Mesodermal cell (in vitro differentiated cells): ENCODE results near the gene RHBDD1.

Source experiments
- H3K27ac ChIP-seq: 2 replicates; pipeline ENCODE4 v1.7.0; 2013; ENCODE audit warnings: mild to moderate bottlenecking, low read depth, low read length, moderate library complexity; ENCODE audit not compliant: severe bottlenecking
- H3K36me3 ChIP-seq: 2 replicates; pipeline ENCODE4 v1.7.1; 2013; ENCODE audit warnings: mild to moderate bottlenecking, low read length, moderate library complexity; ENCODE audit not compliant: control insufficient read depth, insufficient read depth
- H3K4me1 ChIP-seq: one replicate; pipeline ENCODE4 v1.7.1; 2013; ENCODE audit warnings: mild to moderate bottlenecking, low read length; ENCODE audit not compliant: insufficient read depth, control insufficient read depth, poor library complexity, severe bottlenecking
- H3K4me3 ChIP-seq: 2 replicates; pipeline ENCODE4 v1.7.0; 2013; ENCODE audit warnings: low read length, control low read depth, mild to moderate bottlenecking; ENCODE audit not compliant: insufficient read depth, poor library complexity, severe bottlenecking; ENCODE audit errors: extremely low read depth
- H3K9me3 ChIP-seq: 2 replicates; pipeline ENCODE4 v1.7.1; 2013; ENCODE audit warnings: mild to moderate bottlenecking, low read length, moderate library complexity; ENCODE audit not compliant: control insufficient read depth
- WGBS, 2 experiments: methylation state at CpG; one replicate each; pipeline ENCODE4 v1.1.5; 2013; ENCODE audit warnings: missing lambda C conversion rate in 2 of 2; ENCODE audit not compliant: insufficient coverage in 2 of 2; 5-methylcytosine and 5-hydroxymethylcytosine counted together

Gene RHBDD1

GRCh38 chr2:226969417-226970080 is 133.7 kb downstream of the RHBDD1 start:
- no peak overlapping the region for H3K4me3 ChIP-seq

DNA sequence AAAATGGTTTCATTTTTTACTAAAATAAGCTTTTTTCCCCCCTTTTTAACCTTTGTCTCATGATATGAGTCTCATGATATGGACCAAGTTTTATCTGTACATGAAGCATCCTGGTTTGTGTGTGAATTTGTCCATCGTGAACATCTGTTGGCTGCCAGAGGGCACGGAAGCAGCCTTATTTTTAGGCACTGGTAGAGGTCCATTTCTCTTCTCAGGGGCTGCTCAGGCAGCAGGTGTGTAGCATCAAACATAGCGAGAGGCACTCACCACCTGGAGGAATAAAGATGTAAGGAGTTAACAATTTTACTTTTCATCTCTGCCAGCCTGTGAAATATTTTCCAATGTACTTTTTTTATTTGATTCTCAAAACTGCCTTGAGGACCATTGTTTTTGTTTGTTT is 134.5 kb downstream of the RHBDD1 start:
- Histone ChIP-seq H3K4me1 (no peaks in the 10 kb centered on the region), H3K36me3 (no peaks in the 10 kb centered on the region), H3K4me3 (no peak overlapping the region), H3K9me3 (no peaks in the 10 kb centered on the region), H3K27ac (no peak overlapping the region)
- 87 to 88% methylated on average over 2 of the region's 3 CpGs for WGBS, 2 experiments

More at GRCh38 chr2:226969417-226970080, 133.7 kb downstream of the RHBDD1 start:
- WGBS, 2 experiments, result 83 to 100% methylated on average over 2 of the region's 6 CpGs
- Histone ChIP-seq H3K36me3 (no peaks in the 10 kb centered on the region), H3K9me3 (no peaks in the 10 kb centered on the region), H3K4me1 (peaks cover under 1% of the 10 kb centered on the region), H3K27ac (no peak overlapping the region)

DNA sequence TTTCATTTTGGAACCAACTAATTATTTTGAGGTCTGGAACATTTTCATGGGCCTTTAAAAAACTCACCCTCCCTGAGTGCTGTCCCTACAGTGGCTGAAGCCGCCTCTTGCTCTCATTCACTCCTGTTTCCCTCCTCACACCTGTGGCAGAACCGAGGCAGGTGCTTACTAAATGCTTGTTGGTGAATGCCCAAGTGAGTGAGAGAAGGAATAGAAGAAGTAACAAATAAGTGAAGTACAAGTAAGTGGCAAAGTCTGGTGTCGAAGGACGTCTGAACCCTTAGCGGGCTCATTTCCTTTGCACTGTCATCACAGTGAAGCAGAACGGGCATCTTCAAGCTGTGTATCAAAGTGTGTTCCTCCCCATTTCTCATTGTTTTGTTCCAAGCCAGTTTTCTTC is 135.2 kb downstream of the RHBDD1 start:
- Histone ChIP-seq H3K27ac (no peak overlapping the region), H3K9me3 (no peaks in the 10 kb centered on the region), H3K36me3 (no peaks in the 10 kb centered on the region), H3K4me3 (no peak overlapping the region), H3K4me1 (no peaks in the 10 kb centered on the region)
- WGBS, 2 experiments, result 95 to 100% methylated on average over 4 of the region's 6 CpGs

DNA sequence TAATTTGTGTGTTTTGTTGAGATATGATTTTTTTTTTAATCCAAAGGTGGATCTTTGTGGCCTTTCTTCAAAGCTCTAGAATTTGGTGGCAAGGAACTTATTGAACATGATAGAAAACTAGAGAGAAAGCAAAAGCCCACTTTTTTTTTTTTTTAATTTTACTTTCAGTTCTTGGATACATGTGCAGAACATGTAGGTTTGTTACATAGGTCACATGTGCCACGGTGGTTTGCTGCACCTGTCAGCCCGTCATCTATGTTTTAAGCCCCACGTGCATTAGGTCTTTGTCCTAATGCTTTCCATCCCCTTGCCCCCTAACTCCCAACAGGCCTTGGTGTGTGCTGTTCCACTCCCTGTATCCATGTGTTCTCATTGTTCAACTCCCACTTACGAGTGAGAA is 135.9 kb downstream of the RHBDD1 start:
- no peaks in the 10 kb centered on the region for H3K9me3 ChIP-seq
- WGBS, 2 experiments, result 97 to 100% methylated on average over 2 to 3 of the region's 4 CpGs

DNA sequence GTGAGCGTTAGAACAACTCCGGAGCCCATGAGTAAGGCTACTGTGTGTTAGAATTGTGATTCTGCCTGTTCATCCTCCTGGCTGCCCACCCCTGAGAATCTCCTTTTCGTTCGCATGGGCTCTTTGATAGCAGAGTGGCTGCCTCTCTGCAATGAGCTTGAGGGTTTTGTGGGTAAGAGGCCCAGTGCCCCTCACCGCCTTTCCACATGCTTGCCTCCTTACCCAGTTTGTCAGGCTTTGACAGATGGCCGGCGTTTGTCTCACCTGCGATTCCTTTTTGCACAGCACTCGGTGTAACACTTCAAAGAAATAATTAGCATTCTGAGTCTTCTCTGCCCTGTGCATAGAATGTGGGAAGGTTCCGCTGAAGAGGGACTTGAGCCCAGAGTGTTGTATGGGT is 138.0 kb downstream of the RHBDD1 start:
- H3K4me1 ChIP-seq, result no peaks in the 10 kb centered on the region
- H3K27ac ChIP-seq, result no peak overlapping the region
- 82 to 88% methylated on average over 6 to 8 of the region's 10 CpGs for WGBS, 2 experiments
- H3K36me3 ChIP-seq, result no peaks in the 10 kb centered on the region
- no peaks in the 10 kb centered on the region for H3K9me3 ChIP-seq
- no peak overlapping the region for H3K4me3 ChIP-seq

More for the DNA sequence above, 135.9 kb downstream of the RHBDD1 start:
- no peaks in the 10 kb centered on the region for H3K36me3 ChIP-seq
- no peaks in the 10 kb centered on the region for H3K4me1 ChIP-seq
- no peak overlapping the region for H3K27ac ChIP-seq
- no peak overlapping the region for H3K4me3 ChIP-seq

- Histone ChIP-seq H3K4me1 (no peaks in the 10 kb centered on the region), H3K36me3 (no peaks in the 10 kb centered on the region), H3K9me3 (no peaks in the 10 kb centered on the region), H3K27ac (no peak overlapping the region), H3K4me3 (no peak overlapping the region)
- 86 to 89% methylated on average over 1 of the region's 2 CpGs for WGBS, 2 experiments
Observed at GRCh38 chr2:226977775-226978190, 141.9 kb downstream of the RHBDD1 start.

GRCh38 chr2:226978300-226978699 is 142.4 kb downstream of the RHBDD1 start:
- H3K9me3 ChIP-seq, result no peaks in the 10 kb centered on the region
- no peaks in the 10 kb centered on the region for H3K4me1 ChIP-seq
- H3K4me3 ChIP-seq, result no peak overlapping the region
- H3K36me3 ChIP-seq, result no peaks in the 10 kb centered on the region
- H3K27ac ChIP-seq, result no peak overlapping the region
- WGBS, 2 experiments, result 92 to 95% methylated on average over 6 to 7 of the region's 7 CpGs

- no peaks in the 10 kb centered on the region for H3K4me1 ChIP-seq
- no peak overlapping the region for H3K4me3 ChIP-seq
- WGBS, 2 experiments, result 87 to 95% methylated on average over 4 of the region's 4 CpGs
- no peaks in the 10 kb centered on the region for H3K9me3 ChIP-seq
- no peak overlapping the region for H3K27ac ChIP-seq
- H3K36me3 ChIP-seq, result no peaks in the 10 kb centered on the region
Observed at GRCh38 chr2:226979004-226979403, 143.2 kb downstream of the RHBDD1 start.

- WGBS, 2 experiments, result 63 to 88% methylated on average over 2 of the region's 3 CpGs
- H3K9me3 ChIP-seq, result no peaks in the 10 kb centered on the region
- no peak overlapping the region for H3K4me3 ChIP-seq
- H3K4me1 ChIP-seq, result peaks cover 9% of the 10 kb centered on the region
- H3K27ac ChIP-seq, result no peak overlapping the region
- no peaks in the 10 kb centered on the region for H3K36me3 ChIP-seq
Observed at GRCh38 chr2:226981791-226982326, 146.0 kb downstream of the RHBDD1 start.

GRCh38 chr2:226983895-226984749 is 148.3 kb downstream of the RHBDD1 start:
- Histone ChIP-seq H3K27ac (no peak overlapping the region), H3K4me3 (no peak overlapping the region), H3K9me3 (no peaks in the 10 kb centered on the region), H3K36me3 (no peaks in the 10 kb centered on the region), H3K4me1 (peaks cover 9% of the 10 kb centered on the region)
- WGBS, 2 experiments, result 92% methylated on average over 8 to 9 of the region's 12 CpGs
